ENCODE measurements around the gene SLC6A9.

The SLC6A9 gene

DNA sequence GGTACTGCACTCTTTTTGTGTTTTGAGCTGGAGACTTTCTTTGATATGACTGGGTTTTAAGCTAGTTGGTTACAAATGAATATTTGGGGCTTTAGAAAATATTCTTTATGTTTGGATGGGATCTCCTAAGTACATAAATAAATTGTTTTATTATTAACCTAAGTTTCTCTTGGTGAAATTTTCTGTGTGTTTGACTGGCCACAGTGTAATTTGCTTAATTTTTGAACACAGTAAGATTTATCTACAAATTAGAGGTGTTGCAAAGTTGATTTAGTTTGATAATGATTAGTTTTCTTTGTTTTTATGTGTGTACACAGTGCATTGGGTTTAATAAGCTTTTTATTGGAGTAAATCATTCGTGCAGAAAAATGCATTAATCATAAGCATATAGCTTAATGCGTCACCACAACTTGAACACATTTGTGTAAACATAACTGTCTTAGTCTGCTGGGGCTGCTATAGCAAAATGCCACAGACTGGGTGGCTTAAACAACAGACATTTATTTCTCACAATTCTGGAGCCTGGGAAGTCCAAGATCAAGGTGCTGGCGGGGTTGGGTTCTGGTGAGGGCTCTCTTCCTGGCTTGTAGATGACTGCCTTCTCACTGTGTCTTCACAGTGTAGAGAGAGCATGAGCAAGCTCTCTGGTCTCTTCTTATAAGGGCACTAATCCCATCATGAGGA is 17.4 kb upstream of the SLC6A9 start:
- no peak for DNase-seq (ENCODE audit: low read depth)

DNA sequence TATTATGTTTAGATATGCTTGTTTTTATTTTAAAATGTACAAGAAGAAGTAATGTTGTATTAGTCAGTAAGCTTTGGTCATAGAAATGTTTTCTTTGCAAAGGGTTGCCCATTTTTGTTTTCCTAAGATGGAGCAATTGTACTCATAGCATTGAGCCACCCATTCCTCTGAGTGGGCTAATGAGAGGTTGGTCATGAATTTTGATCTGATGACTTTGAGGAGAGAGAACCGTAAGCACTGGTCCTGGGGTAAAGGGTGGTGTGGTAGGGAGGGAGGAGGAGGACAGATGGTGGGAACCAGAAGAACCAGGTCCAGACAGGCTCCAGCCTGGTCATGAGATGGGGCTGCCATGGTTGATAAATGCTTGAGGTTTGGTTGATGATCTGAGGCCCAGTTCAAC is 15.9 kb upstream of the SLC6A9 start:
- no peak for DNase-seq (ENCODE audit: low read depth)

DNA sequence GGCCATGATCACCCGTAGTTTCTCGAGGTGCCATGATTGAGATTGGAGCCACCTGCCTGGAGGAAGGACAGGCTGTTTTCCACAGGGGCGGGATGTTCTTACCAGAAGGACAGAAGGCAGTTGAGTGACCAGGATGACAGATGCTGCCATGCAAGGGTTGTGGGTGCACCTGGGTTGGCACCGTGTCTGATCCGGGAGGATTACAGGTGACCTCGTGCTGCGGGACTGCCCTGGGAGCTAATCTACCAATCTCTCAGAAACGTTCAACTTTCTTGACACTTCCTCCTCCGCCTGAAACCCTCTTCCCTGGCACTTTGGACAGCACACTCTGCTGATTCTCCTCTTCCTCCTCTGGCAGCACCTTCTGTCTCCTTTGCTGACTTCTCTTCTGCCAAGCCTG is 13.8 kb upstream of the SLC6A9 start:
- no peak for DNase-seq (ENCODE audit: low read depth)

DNA sequence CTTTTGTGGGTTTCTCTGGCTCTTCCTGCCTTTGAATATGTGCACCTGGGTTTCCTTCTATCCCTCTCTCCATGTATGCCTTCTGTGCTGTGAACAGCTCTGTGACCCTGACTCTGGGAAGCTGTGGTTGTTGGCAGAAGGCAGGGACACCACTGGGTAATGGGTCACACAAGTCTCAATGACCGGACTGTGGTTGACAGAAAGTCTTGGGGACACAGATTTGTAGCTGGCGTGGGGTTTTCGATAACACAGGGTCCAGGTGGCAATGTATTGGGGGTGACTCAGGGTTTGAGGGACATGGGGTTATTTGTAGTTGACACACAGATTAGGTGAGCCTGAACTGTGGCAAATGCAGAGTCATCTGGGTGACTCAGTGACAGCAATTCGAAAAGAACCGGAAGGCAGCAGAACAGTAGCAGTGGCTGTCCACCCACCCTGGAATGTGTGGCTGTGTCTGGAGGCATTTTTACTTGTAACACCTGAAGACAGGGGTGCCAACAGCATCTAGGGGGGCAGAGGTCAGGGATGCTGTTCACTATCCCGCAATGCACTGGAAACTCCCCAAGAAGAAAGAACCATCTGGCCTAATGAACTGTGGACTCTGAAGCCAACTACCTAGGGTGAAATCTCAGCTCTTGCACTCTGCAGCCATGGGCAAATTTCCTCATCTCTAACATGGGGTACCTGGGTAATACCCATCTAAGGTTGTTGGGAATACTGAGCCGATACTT is 13.0 kb upstream of the SLC6A9 start:
- DNase-seq (ENCODE audit: low read depth): no peak

DNA sequence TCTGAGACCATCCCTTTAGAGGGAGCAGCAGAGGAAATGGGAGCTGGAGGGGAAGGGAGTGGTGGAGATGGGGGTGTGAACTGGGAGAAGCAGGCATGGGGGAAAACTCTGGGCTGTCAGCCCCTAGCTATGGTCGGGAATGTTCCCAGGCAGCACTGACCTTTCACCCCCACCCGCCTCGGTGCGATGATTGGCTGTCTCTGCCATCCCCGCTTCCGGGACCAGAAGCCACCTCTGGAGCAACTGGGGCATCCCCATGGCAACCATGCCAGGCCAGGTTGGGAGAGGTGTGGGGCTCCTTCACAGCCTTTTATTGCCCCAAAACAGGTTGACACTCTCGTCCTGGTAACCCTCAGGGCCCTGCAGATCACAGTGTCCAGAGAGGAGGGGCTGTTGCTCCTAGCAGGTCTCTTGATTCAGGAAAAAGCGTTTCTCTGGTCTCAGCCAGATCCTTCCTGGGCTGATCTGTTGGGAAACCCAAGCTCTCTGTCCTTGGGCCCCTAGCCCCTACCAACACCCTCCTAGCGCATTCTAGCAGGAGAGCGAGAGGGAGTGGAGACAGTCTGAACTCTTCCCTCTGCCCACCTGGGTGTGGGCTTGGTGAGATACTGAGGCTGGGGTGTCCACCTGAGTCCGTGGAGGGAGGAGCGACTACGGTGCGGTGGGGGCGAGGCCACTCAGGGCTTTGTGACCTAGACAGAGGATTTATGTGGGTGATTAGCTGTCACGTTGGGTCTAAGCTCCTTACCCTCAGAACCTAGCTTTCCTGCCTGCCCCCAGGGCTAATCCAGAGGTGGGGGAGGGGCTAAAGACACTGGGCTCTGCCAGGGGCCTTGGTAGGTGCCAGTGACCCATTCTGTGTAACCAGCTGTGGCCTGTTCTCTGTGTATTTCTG is 12.2 kb upstream of the SLC6A9 start:
- no peak for DNase-seq (ENCODE audit: low read depth)

DNA sequence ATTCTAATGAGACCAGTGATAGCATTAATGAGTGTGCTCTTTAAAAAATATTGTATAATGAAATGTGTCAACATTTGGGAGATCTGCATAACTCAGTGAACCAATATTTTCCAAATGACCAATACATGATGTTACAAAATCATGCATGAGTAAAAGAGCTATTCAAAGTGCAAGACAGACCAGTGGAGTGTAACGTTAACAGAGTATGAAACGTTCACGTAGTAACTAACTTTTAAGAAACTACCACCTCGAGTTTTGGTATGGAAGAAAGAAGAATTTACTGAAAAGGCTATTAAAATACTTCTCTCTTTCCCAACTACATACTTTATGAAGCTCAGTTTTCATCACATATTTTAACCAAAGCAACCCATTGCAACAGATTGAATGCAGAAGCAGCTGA is 9.6 kb upstream of the SLC6A9 start:
- no peak for DNase-seq (ENCODE audit: low read depth)

DNA sequence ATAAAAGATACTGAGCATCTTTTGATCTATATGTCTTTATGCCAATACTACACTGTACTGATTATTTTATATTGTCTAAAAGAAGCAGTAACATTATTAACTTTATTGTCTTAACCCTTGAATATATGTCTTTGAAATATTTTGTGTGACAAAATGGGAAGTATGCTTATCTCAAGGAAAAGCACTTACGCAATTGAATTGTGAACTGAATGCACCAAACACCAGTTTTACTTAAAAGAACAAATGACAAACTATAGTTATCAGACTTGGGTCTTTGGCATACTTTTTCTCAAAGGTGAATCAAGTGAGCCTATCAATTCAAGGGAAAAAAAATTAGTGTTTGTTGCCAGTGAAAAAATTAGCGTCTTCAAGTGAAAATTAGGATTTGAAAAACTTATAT is 9.2 kb upstream of the SLC6A9 start:
- no peak for DNase-seq (ENCODE audit: low read depth)

DNA sequence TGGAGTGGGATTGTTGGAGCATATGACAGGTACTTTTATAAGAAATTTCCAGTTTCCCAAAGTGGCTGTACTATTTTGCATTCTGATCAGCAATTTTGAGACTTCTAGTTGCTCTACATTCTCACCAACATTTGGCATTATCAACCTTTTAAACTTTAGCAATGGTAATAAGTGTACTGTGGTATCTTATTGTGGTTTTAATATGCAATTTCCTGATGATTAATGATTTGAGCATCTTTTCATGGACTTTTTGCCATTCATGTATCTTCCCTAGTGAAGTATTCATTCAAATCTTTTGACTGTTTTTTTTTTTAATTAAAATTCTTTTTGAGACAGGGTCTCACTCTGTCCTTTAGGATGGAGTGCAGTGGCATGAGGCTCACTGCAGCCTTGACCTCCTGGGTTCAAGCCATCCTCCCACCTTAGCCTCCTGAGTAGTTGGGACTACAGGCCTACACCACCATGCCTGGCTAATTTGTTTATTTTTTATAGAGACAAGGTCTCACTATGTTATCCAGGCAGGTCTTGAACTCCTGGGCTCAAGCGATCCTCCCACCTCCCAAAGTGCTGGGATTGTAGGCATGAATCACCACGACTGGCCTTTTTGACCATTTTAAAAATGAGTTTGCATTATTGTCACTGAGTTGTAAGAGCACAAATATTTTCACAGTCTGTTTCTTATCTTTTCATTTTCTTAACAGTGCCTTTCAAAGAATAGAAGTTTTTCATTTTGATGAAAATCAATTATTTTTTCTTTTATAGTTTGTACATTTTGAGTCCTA is 7.8 kb upstream of the SLC6A9 start:
- DNase-seq (ENCODE audit: low read depth): no peak

DNA sequence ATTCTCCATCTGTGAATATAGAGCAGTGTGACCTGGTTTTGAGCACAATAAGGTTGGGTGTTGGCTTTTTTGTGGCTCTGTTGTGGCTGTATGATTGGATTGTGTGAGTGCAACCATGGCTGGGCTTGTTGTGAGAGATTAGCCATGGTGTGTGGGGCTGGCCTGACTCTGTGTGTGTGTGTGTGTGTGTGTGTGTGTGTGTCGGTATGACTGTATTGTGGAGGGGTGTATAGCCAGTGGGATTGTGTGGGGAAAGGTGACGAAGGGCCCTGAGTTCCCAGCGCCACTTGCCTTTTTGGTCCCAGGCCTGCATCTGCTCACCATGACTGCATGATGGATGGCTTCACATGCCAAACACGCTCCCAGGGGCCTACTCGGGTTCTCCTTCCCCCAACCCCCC is 5.9 kb upstream of the SLC6A9 start:
- no peak for DNase-seq (ENCODE audit: low read depth)

DNA sequence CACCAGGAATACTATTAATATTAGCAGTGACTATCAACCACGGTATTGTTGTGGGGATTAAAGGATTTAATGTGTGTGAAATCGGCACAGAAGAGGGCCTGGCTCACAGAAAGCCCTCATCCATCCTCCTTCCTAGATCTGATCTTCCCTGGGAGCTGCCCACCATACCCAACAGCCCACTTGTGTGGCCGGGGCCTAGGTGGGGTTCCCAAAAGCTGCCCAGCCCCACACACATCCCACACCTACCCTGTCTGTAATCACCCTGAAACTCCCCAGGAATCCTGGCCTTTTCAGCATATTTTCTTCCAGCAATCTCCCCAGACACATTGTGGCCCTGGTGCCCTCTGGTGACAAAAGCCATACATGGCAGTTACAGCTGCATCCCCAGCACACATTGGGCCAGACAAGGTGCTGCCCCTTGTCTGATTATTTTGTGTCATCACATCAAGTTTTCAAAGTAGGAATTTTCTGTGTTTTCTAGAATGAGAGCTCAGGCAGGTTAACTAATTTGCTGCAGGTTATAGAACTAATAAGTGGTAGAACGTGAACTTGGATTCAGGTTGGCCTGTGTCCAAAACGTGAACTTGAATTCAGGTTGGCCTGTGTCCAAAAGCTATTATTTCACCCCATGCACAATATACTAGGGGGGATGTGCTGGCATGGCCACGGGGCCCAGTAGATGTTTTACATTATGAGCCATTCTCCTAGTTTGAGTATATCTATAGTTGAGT is 5.3 kb upstream of the SLC6A9 start:
- DNase-seq (ENCODE audit: low read depth): peak; percentile 51

DNA sequence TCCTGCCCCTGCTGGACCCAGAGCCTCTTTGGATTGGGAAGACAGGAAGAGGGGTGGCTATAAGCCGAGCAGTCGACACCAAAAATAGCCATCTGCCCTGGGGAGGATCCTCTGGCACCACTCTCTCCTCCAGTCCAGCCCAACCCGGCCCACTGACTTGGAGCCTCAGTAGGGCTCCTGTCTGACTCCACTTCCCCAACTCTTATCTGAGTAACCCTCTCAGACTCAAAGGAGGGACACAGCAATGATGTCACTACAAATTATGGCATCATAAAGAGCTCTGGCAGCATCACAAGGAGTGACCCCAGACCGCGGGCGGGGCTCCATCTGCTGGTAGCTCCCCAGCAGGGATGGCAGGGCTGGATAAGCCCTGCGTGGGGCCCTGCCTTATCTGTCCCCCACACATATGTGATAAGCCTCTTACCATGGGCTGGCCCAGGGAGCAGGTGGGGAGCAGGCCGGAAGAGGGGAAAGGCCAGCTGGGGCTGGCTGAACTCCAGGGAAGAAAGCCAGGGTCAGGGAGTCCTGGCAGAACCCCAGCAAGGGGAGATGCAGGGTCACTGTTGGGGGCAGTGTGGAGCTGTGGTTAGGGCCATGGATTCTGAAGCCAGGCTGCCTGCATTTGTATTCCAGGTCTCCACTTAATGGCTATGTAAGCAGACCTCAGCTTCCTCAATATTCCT is 4.6 kb upstream of the SLC6A9 start:
- no peak for DNase-seq (ENCODE audit: low read depth)

DNA sequence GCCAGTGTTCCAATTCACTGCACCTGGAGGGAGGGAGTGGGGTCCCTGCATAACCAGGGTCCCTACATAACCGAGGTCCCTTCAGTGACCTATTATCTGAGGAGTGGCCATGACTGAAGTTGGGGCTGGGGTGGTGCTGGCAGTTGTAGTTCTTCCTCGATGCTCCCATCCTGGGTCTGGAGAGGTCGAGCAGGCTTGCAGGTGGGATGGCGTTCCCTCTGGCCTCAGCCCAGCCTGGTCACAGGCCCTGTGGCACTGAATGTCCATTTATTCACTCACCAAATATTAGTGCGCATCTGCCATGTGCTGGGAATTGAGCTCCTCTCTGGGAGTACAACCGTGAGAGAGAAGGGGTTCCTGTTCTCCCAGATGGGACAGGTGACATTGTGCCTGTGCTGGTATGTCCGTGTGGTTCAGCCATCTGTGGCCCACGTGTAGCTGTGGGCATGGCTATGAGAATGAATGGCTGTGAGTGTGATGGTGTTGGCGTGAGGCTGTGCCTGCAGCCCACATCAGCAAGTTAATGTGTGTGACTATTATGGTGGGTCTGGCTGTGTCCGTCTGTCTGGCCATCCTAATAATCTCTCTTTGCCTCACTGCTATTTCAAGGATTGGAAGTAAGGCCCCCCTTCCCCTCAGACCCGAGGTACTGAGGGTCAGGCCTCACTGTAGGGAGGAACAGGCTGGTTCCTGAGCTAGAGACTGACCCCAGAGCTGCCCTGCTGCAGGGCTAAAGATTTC is 3.9 kb upstream of the SLC6A9 start:
- DNase-seq (ENCODE audit: low read depth): no peak

DNA sequence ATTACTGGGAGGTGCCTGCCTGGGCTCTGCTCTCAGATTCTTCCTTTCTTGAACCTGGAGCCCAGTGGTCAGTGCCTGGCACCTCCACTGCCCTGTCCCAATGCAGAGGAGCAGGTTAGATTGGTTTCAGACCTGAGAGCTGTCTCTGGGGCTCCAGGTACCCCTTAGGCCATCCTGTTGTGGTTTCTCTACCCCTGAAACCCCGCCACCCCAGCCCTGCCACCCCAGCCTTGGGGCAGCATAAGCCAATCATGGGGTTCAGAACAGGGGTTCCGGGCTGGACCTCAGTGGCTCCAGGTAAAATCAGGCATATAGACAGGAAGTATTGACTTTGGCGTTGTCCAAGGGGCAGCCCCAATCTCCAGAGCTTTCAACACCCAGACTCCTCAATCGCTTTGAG is 3.2 kb upstream of the SLC6A9 start:
- DNase-seq (ENCODE audit: low read depth): no peak

DNA sequence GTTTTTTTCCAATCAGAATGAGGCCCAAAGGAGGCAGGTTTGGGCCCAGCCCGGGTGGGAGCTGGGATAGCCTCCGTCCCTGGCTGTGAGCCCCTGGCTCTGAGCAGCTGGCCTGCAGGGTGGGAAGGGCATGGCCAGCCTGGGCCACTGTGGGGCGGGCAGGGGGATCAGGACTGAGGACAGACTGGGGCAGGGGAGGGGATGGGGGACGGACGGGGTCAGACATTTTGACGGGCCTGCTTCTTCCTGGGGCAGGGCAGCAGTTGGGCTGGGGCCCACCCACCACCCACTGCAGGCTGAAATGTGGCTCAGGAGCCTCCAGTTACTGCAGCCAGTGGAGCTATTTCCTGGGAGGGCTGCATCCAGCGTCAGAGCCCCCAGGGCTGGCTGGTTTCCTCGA is 2.5 kb upstream of the SLC6A9 start:
- DNase-seq (ENCODE audit: low read depth): no peak

DNA sequence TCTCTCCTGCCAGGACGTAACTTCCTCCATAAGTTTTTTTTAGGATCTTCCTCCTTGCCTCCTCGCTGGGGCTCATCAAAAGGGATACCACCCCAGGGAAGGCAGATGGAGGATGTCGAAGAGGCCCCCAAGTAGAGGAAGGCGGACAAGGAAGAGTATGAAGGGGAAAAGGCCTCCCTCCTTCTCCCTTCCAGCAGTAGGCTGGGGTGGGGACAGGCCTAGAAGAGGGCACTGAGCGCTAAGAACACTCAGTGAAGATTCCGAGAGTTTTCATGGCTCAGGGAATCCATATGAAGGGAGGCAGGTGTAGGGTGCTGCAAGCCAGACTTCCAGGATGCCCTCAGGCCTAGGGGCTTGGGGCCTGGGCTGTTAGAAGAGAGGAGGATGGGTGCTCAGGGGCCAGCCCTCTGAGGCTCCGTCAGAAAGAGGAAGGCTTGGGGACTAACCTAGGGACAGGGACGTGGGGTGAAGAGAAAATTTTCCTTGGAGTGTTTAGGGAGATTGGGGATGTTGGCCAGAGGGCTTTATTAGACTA is 1.8 kb upstream of the SLC6A9 start:
- DNase-seq (ENCODE audit: low read depth): no peak

DNA sequence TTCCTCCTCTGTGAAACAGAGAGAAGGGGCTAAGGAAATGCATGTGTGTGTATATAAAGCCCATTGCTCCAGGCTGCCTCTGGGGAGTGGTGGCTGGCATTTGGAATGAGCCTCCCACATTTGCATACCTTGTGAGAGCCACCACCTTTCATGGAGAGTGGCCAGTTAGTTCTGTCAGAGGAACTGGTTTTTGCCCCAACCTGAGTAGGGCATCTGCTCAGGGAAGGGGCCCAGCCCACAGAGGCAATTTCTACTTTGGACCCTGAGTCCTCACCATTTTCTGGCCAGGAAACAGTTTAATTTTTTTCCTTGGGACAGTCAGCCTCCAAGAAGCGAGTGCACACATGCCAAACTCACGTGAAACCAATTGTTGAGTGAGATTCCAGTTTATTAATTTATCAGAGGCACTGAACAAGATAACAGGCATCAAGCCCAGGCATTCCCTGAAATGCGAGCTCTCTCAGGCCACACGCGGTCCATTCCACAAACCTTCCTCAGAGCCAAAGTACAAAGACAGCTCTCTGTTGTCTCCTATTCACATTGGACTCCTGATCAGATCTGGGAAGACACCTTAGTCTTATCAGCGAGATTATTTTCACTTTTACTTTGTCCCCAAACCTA is 1.0 kb upstream of the SLC6A9 start:
- no peak for DNase-seq (ENCODE audit: low read depth)

DNA sequence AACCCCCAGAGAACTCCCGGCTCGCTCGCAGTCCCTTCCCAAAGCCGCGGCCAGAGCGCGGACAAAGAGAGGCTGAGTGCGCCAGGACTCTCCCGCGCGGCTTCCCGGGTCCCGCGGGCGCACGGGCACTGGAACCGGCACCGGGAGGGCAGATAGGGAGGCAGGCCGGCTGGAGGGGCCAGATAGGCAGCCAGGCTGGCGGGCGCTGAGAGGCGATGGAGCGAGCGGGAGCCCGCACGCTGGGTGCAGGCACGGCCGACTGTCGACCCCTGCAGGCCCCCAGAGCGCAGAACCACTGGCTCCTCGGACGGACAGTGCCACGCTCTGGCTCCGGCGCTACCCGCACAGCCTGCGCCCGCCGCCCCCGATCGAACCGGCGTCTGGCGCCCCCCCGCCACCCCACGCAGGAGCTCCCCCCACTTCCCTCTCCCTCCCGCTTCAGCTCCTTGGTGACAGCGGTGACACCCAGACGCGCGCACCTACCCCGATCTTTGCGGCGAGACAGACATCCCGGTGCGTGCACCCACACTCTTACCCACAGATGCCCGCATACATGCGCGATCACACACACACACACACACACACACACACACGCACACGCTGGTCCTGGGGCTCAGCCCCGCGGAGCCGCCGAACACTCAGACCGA is 534 bp downstream of the SLC6A9 start:
- no peak for DNase-seq (ENCODE audit: low read depth)

DNA sequence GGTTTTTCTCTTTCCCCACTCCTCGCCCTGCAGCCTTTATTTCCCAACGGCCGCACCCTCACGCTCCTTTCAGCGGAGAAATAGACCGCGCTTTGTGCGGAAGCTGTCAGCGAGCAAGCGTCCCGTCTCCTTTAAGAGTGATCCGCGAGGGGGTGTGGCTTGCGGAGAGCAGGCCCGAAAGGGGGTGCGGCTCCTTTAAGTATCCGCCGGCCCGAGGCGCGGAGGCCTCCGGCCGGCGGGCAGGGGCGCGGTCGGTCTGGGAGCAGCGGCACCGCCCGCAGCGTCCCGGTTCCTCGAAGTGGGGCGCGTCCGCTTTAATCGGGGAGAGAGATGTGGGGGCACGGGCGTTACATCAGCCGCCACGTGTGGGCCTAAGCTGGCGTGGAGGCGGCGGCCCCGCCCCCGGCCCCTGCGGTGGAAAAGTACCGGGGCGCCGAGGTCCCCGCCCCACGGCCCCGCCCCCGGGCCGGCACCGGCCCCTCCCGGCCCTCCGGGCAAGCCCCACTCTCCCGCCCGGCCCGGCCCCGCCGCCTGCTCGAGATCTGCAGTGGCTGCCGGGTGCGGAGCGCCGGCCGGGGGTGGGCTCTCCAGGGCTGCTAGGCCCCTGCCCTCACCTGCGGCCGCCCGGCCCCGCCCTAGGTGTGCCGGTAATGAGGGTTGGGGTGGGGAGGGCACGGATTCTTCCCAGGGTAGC is 1.2 kb downstream of the SLC6A9 start:
- peak; percentile 82 for DNase-seq (ENCODE audit: low read depth)
